Spleen (tissue), 11 donors: ENCODE results near the gene BAIAP2L2. TPM values are rescaled to one million over a fixed set of nuclear protein-coding genes. Genes with fewer than 3 reads are reported as not detected.

Experiments
- DNase-seq: peaks from one replicate; pipeline ENCODE4 v3.0.0-alpha.2; 2020
- H3K27ac ChIP-seq, 8 donors: fragments of 200-600 bp; sonication (generic) in 7 of 8; 1 replicate in 4 of 8; 2 replicates in 4 of 8; pipeline versions ENCODE4 v1.5.0 to v1.8.0; 2016 to 2021; ENCODE audit warnings: inconsistent platforms in 4 of 8, mild to moderate bottlenecking in 4 of 8, moderate library complexity in 1 of 8
- H3K27me3 ChIP-seq, 7 donors: fragments of 200-600 bp; sonication (generic) in 6 of 7; replicated peaks in 1 of 7; 1 replicate in 4 of 7; 2 replicates in 3 of 7; pipeline versions ENCODE4 v1.5.0 to v1.8.0; 2016 to 2021; ENCODE audit warnings: inconsistent platforms in 3 of 7, mild to moderate bottlenecking in 1 of 7
- H3K36me3 ChIP-seq, 6 donors: fragments of 200-600 bp; sonication (generic) in 5 of 6; 1 replicate in 4 of 6; 2 replicates in 2 of 6; pipeline versions ENCODE4 v1.5.0 to v1.8.0; 2016 to 2021; ENCODE audit warnings: inconsistent platforms in 2 of 6
- H3K4me1 ChIP-seq, 6 donors: fragments of 200-600 bp; sonication (generic) in 5 of 6; 1 replicate in 3 of 6; 2 replicates in 3 of 6; pipeline versions ENCODE4 v1.5.0 to v1.8.0; 2016 to 2021; ENCODE audit warnings: inconsistent platforms in 3 of 6
- H3K4me3 ChIP-seq, 8 donors: fragments of 200-600 bp; sonication (generic) in 7 of 8; 1 replicate in 4 of 8; 2 replicates in 4 of 8; pipeline versions ENCODE4 v1.5.0 to v1.8.0; 2016 to 2021; ENCODE audit warnings: inconsistent platforms in 4 of 8, mild to moderate bottlenecking in 4 of 8, moderate library complexity in 2 of 8
- H3K9me3 ChIP-seq, 8 donors: fragments of 200-600 bp; sonication (generic) in 7 of 8; 1 replicate in 4 of 8; 2 replicates in 4 of 8; pipeline versions ENCODE4 v1.5.0 to v1.8.0; 2016 to 2021; ENCODE audit warnings: inconsistent platforms in 4 of 8
- CTCF ChIP-seq, 11 experiments: fragments of 200-600 bp in 7 of 11; fragments of 450-650 bp in 4 of 11; sonication (generic) in 4 of 11; IDR thresholded peaks in 8 of 11; conservative IDR thresholded peaks in 3 of 11; 1 replicate in 7 of 11; 2 replicates in 4 of 11; pipeline versions ENCODE4 v1.4.0 to v1.8.0; 2016 to 2021; ENCODE audit warnings: antibody characterized with exemption in 11 of 11, inconsistent platforms in 4 of 11, mild to moderate bottlenecking in 1 of 11
- POLR2A ChIP-seq, 3 donors: fragments of 450-650 bp; IDR thresholded peaks; one replicate each; pipeline ENCODE4 v1.5.1; 2017; ENCODE audit warnings: antibody characterized with exemption in 3 of 3, mild to moderate bottlenecking in 1 of 3
- POLR2AphosphoS5 ChIP-seq, 3 donors: sonication (generic); formaldehyde crosslinking; IDR thresholded peaks; one replicate each; pipeline ENCODE4 v1.5.1; 2017; ENCODE audit warnings: antibody characterized with exemption in 3 of 3
- WGBS, 5 donors: extraction: QIAGEN DNeasy Blood & Tissue Kit in 3 of 5; methylation state at CpG; one replicate each; pipeline versions ENCODE4 v1.1.5 to v1.1.7; 2013 to 2018; 5-methylcytosine and 5-hydroxymethylcytosine counted together
- intact Hi-C: fragments of 100-400 bp; cut with DNase I; formaldehyde crosslinking; loops from one replicate; pipeline ENCODE4 v1.15.0; 2023; ENCODE audit warnings: low total_unique reads
- polyA plus RNA-seq, 3 donors: library from polyadenylated mRNA; stranded (reverse); fragments of 200-250 nt; gene quantifications; one replicate each; pipeline ENCODE4 v1.2.1, GENCODE V29; 2013
- total RNA-seq, 7 donors: library from RNA; depleted of rRNA in 3 of 7; stranded (reverse); fragments of >200 nt in 3 of 7; fragmentation: NEBNext Ultra II Directional in 4 of 7; extraction: Animal tissue kit (Norgen Biotek cat#: 25700) in 4 of 7; gene quantifications; one replicate each; pipeline versions ENCODE4 v1.1.0 to v1.2.1, GENCODE V29; 2016 to 2021
- donor health status: healthy with polysubstance abuse.
- donor health status: DM: no; HTN: no; CAD: no; lungs with moderate emphysema.
- donor health status: DM: no; HTN: no; CAD: no.
- donor health status: Bipolar disorder and iron deficiency.
- donor health status: healthy.
- donor health status: DM: no; HTN: no; CAD: no.
- donor health status: DM: yes; HTN: yes; CAD: no.

BAIAP2L2 gene
- total and polyA plus RNA-seq, 10 donors = 0.37 to 3.0 (median 0.91) TPM

GRCh38 chr22:38072322-38073149 is 37.9 kb downstream of the BAIAP2L2 start:
- no peaks in the 10 kb centered on the region for H3K27me3 ChIP-seq
- intact Hi-C loops = no loop called here
- peaks cover 0 to 88% (median 65%) of the 10 kb centered on the region in 6 donors for H3K36me3 ChIP-seq
- WGBS, 5 donors = 93 to 98% (median 95%) methylated on average over 24 to 25 of the region's 25 CpGs
- no peaks in the 10 kb centered on the region for H3K4me1 ChIP-seq
- TF ChIP-seq POLR2AphosphoS5 (IDR thresholded peaks at IDR 0.05) (peak in 1 of 3 donors; percentile 15), POLR2A (IDR thresholded peaks at IDR 0.05) (no peak), CTCF (IDR thresholded peaks at IDR 0.05 in 8 of 11, conservative IDR thresholded peaks at IDR 0.05 in 3 of 11) (no peak)
- H3K27ac ChIP-seq = no peak overlapping the region
- no peak overlapping the region for H3K4me3 ChIP-seq
- no peaks in the 10 kb centered on the region for H3K9me3 ChIP-seq
- DNase-seq = no peak

GRCh38 chr22:38071421-38072321 is 38.8 kb downstream of the BAIAP2L2 start:
- WGBS, 5 donors = 89 to 95% (median 93%) methylated on average over 10 to 22 of the region's 22 CpGs
- Histone ChIP-seq H3K36me3 (peaks cover 0 to 97% (median 71%) of the 10 kb centered on the region in 6 donors), H3K9me3 (no peaks in the 10 kb centered on the region), H3K27ac (no peak overlapping the region), H3K27me3 (no peaks in the 10 kb centered on the region), H3K4me3 (no peak overlapping the region), H3K4me1 (no peaks in the 10 kb centered on the region)
- no peak for DNase-seq
- TF ChIP-seq POLR2AphosphoS5 (IDR thresholded peaks at IDR 0.05) (no peak), CTCF (IDR thresholded peaks at IDR 0.05 in 8 of 11, conservative IDR thresholded peaks at IDR 0.05 in 3 of 11) (no peak), POLR2A (IDR thresholded peaks at IDR 0.05) (no peak)
- intact Hi-C loops = no loop called here

GRCh38 chr22:38070250-38070921 is 40.1 kb downstream of the BAIAP2L2 start:
- Histone ChIP-seq H3K27me3 (no peaks in the 10 kb centered on the region), H3K4me1 (no peaks in the 10 kb centered on the region), H3K36me3 (peaks cover 0 to 100% (median 84%) of the 10 kb centered on the region in 6 donors), H3K4me3 (no peak overlapping the region), H3K27ac (peak overlapping the region in 1 of 8 donors; percentile 8), H3K9me3 (no peaks in the 10 kb centered on the region)
- no peak for TF ChIP-seq POLR2AphosphoS5 (IDR thresholded peaks at IDR 0.05)
- 86 to 95% (median 92%) methylated on average over 11 of the region's 11 CpGs for WGBS, 5 donors
- intact Hi-C loops = no loop called here
- DNase-seq = no peak
